Astrocyte (in vitro differentiated cells and primary cell): ENCODE data around the gene NTSR1. TPM values are rescaled to one million over a fixed set of nuclear protein-coding genes. Genes with fewer than 3 reads are reported as not detected.

Experiments used
- DNase-seq: peaks from one replicate; pipeline ENCODE4 v3.0.0-alpha.2; 2010; ENCODE audit warnings: low read depth
- FAIRE-seq: peaks from 2 replicates; lab custom pipeline; 2011; peaks lifted over from hg19 to GRCh38; lab: Jason Lieb, UNC
- H2AFZ ChIP-seq: 2 replicates; pipeline ENCODE4 v1.6.0; 2012; ENCODE audit warnings: low read depth, low read length, inconsistent platforms
- H3K27ac ChIP-seq: 2 replicates; pipeline ENCODE4 v1.5.1; 2011; ENCODE audit warnings: low read depth, low read length, inconsistent platforms
- H3K27me3 ChIP-seq: 2 replicates; pipeline ENCODE4 v1.6.0; 2011; ENCODE audit warnings: low read length, inconsistent platforms; ENCODE audit not compliant: insufficient read depth
- H3K36me3 ChIP-seq: 2 replicates; pipeline ENCODE4 v1.5.1; 2011; ENCODE audit warnings: low read length, inconsistent platforms; ENCODE audit not compliant: insufficient read depth
- H3K4me1 ChIP-seq: 2 replicates; pipeline ENCODE4 v1.5.1; 2011; ENCODE audit warnings: low read length, inconsistent platforms; ENCODE audit not compliant: insufficient read depth
- H3K4me2 ChIP-seq: 2 replicates; pipeline ENCODE4 v1.6.0; 2012; ENCODE audit warnings: low read length, inconsistent platforms
- H3K4me3 ChIP-seq: 2 replicates; pipeline ENCODE4 v1.5.1; 2011; ENCODE audit warnings: low read depth, mild to moderate bottlenecking, low read length, inconsistent platforms; ENCODE audit not compliant: insufficient read depth
- H3K79me2 ChIP-seq: 2 replicates; pipeline ENCODE4 v1.6.0; 2012; ENCODE audit warnings: mild to moderate bottlenecking, low read length, inconsistent platforms; ENCODE audit not compliant: insufficient read depth
- H3K9ac ChIP-seq: 2 replicates; pipeline ENCODE4 v1.6.0; 2012; ENCODE audit warnings: mild to moderate bottlenecking, low read length, inconsistent platforms
- H3K9me3 ChIP-seq: 2 replicates; pipeline ENCODE4 v1.5.1; 2012; ENCODE audit warnings: low read depth, mild to moderate bottlenecking, low read length, inconsistent platforms; ENCODE audit not compliant: insufficient read depth
- H4K20me1 ChIP-seq: 2 replicates; pipeline ENCODE4 v1.6.0; 2012; ENCODE audit warnings: low read length, inconsistent platforms; ENCODE audit not compliant: insufficient read depth
- H3K27ac Mint-ChIP-seq: one replicate; pipeline ENCODE4 v1.8.0; 2021; ENCODE audit warnings: mild to moderate bottlenecking, mixed read lengths; ENCODE audit not compliant: unreplicated experiment
- H3K27me3 Mint-ChIP-seq: one replicate; pipeline ENCODE4 v1.8.0; 2021; ENCODE audit warnings: low read depth, mixed read lengths; ENCODE audit not compliant: unreplicated experiment
- H3K36me3 Mint-ChIP-seq: one replicate; pipeline ENCODE4 v1.8.0; 2021; ENCODE audit warnings: low read depth, mixed read lengths; ENCODE audit not compliant: unreplicated experiment
- H3K4me1 Mint-ChIP-seq: one replicate; pipeline ENCODE4 v1.8.0; 2021; ENCODE audit warnings: low read depth, mixed read lengths; ENCODE audit not compliant: unreplicated experiment
- H3K4me3 Mint-ChIP-seq: one replicate; pipeline ENCODE4 v1.8.0; 2021; ENCODE audit warnings: mild to moderate bottlenecking, moderate library complexity, mixed read lengths; ENCODE audit not compliant: unreplicated experiment
- H3K9me3 Mint-ChIP-seq: one replicate; pipeline ENCODE4 v1.8.0; 2021; ENCODE audit warnings: mild to moderate bottlenecking, mixed read lengths; ENCODE audit not compliant: unreplicated experiment
- EZH2 ChIP-seq: IDR thresholded peaks from 2 replicates; pipeline ENCODE4 v1.6.1; 2012; ENCODE audit warnings: mild to moderate bottlenecking, low read length, inconsistent platforms; ENCODE audit not compliant: insufficient read depth
- total RNA-seq: library from RNA; stranded (reverse); gene quantifications from 2 replicates; pipeline ENCODE4 v1.2.1, GENCODE V29; 2021
- TF ChIP-seq, protein P1 (sequence below): IDR thresholded peaks from 2 replicates; pipeline ENCODE4 v1.5.1; 2011; ENCODE audit warnings: low read depth, mild to moderate bottlenecking, inconsistent platforms, low read length, moderate library complexity; ENCODE audit not compliant: insufficient read depth

The NTSR1 gene
- total RNA-seq, 1 donor from 2014 or later: 0.16 TPM

DNA sequence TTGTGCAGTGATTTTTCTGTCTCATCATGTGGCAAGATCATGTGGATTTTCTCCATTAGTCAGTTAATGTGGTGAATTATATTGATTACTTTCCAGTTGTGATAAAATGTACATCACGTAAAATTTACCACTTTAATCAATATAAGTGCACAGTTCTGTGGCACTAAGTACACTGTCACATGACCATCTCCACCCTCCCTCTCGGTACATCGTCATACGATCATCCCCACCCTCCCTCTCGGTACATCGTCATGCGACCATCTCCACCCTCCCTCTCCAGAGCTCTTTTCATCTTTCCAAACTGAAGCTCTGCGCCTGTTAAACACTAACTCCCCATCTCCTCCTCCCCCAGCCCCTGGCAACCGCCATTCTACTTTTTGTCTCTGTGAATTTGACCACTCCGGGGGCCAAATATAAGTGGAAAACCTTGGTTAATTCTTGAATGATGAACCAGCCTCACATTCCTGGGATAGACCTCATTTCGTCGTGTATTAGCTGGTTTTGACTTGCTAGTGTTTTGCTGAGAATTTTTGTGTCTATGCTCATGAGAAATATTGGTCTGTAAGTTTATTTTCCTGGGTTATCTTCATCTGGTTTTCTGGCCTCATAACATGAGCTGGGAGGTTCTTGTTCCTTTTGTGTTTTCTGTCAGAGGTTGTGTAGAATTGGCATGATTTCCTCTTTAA, 10.8 kb downstream of the NTSR1 start:
- Histone ChIP-seq H3K9me3 (peaks cover 17% of the 10 kb centered on the region), H3K4me1 (peaks cover 4% of the 10 kb centered on the region), H3K36me3 (no peaks in the 10 kb centered on the region), H4K20me1 (no peaks in the 10 kb centered on the region), H3K4me2 (peak overlapping the region; percentile 63), H2AFZ (no peak overlapping the region), H3K79me2 (no peaks in the 10 kb centered on the region), H3K27me3 (peaks cover 20% of the 10 kb centered on the region), H3K4me3 (no peak overlapping the region), H3K27ac (no peak overlapping the region), H3K9ac (no peak overlapping the region)
- Mint-ChIP-seq H3K9me3 (peaks cover 36% of the 10 kb centered on the region), H3K4me3 (no peak overlapping the region), H3K27ac (no peak overlapping the region), H3K4me1 (peaks cover 12% of the 10 kb centered on the region), H3K36me3 (peaks cover 6% of the 10 kb centered on the region), H3K27me3 (peaks cover 48% of the 10 kb centered on the region)
- TF ChIP-seq, protein P1, sequence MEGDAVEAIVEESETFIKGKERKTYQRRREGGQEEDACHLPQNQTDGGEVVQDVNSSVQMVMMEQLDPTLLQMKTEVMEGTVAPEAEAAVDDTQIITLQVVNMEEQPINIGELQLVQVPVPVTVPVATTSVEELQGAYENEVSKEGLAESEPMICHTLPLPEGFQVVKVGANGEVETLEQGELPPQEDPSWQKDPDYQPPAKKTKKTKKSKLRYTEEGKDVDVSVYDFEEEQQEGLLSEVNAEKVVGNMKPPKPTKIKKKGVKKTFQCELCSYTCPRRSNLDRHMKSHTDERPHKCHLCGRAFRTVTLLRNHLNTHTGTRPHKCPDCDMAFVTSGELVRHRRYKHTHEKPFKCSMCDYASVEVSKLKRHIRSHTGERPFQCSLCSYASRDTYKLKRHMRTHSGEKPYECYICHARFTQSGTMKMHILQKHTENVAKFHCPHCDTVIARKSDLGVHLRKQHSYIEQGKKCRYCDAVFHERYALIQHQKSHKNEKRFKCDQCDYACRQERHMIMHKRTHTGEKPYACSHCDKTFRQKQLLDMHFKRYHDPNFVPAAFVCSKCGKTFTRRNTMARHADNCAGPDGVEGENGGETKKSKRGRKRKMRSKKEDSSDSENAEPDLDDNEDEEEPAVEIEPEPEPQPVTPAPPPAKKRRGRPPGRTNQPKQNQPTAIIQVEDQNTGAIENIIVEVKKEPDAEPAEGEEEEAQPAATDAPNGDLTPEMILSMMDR: no peak
- TF ChIP-seq EZH2: no peak
- no peak for FAIRE-seq
- DNase-seq: peak; percentile 41

DNA sequence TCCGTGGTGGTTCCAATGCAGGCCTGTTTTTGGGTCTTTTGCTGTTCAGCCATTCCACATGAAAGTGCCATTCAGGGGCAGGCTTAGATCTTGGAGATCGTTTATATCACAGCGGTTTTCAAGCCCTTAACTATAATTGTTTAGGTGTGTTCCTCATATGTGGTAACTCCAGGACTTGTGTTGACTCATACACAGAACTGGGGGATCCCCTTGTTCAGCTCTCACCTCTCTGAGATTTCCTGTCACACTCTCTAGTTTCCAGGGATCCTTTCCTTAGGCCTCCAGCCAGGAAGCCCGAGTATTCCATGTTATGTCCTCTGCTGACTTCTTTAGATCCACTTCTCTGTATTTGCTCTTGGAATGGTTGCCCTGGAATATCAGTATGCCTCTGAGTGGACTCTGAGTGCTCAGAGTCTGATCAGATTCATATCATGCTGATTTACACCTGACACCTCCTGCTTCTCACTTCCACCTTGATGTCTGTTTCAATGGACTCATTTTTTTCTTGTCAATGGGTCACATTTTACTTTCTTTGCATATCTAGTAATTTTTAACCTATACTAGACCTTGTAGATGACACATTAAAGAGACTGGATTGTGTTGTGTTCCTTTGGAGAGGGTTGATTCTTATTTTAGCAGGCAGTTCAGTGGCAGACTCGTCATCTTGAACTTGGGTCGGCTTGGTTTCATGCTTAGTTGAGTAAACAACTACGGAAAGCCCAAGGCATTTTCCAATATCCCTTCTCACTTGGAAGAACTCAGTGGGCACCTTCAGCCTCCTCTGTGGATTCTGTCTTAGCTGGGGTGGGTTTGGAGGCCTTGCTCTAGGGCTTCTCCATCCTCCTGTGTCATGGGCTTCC, 13.1 kb downstream of the NTSR1 start:
- H2AFZ ChIP-seq: no peak overlapping the region
- peaks cover 49% of the 10 kb centered on the region for H3K27me3 Mint-ChIP-seq
- no peak overlapping the region for H3K27ac ChIP-seq
- no peaks in the 10 kb centered on the region for H4K20me1 ChIP-seq
- FAIRE-seq (no peak), DNase-seq (no peak)
- no peak overlapping the region for H3K27ac Mint-ChIP-seq
- H3K4me1 ChIP-seq: peaks cover 4% of the 10 kb centered on the region
- peaks cover 11% of the 10 kb centered on the region for H3K9me3 ChIP-seq
- H3K36me3 Mint-ChIP-seq: peaks cover 2% of the 10 kb centered on the region
- no peak overlapping the region for H3K4me2 ChIP-seq
- H3K4me1 Mint-ChIP-seq: peaks cover 7% of the 10 kb centered on the region
- H3K9me3 Mint-ChIP-seq: peaks cover 27% of the 10 kb centered on the region
- no peak for TF ChIP-seq EZH2
- TF ChIP-seq, protein P1: no peak
- H3K27me3 ChIP-seq: peaks cover 16% of the 10 kb centered on the region
- H3K79me2 ChIP-seq: no peaks in the 10 kb centered on the region
- H3K4me3 Mint-ChIP-seq: no peak overlapping the region
- H3K36me3 ChIP-seq: no peaks in the 10 kb centered on the region
- H3K9ac ChIP-seq: no peak overlapping the region
- no peak overlapping the region for H3K4me3 ChIP-seq
